ENCODE measurements around the gene DNAJC10. TPM values are rescaled to one million over a fixed set of nuclear protein-coding genes. Genes with fewer than 3 reads are reported as not detected.
A peak's percentile ranks its signal among the peaks of the same experiment; 100 is the strongest.

DNAJC10 gene
- total and polyA plus RNA-seq, 2 of the 4 experiments (the other 2 are of a cell fraction): 34.6 to 53.2 TPM

DNA sequence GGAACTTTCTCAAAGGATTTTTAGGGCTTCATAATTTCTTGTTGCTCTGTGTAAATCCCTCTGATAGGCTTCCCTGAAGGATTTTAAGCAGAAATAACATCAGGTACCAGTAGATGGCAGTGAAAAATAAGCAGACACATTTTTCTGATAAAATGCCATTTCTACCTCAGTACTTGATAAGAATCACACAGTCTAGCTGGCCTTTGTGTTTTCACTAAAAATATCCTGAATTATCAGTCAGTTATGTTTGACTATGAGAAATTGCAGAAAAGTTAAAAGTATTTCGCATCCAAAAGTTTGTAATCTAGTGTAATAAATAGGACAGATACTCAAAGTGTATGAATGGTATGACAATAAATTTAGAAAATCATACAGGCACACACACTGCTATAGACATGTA is 68.7 kb downstream of the DNAJC10 start:
- intact Hi-C loops (cut with micrococcal nuclease) (loop anchor here (1.0 kb wide), 1 partner anchor 196 kb away; no protein-coding TSS in a partner anchor), in situ Hi-C loops (cut with MboI; ENCODE audit: low sequenced_read_pairs) (no loop called here), dilution Hi-C loops (cut with HindIII; ENCODE audit: low sequenced_read_pairs, unreplicated experiment) (no loop called here)
- WGBS, 2 experiments (ENCODE audit: extremely low coverage in 2 of 2, insufficient read length in 1 of 2): no CpG with 5 or more reads among the region's 1 CpG
- no peak for TF ChIP-seq NFE2L2 (IDR thresholded peaks at IDR 0.05; ENCODE audit: low read depth, low read length)
- TF ChIP-seq FOS (IDR thresholded peaks at IDR 0.05; ENCODE audit: low read depth, low read length): no peak
- peak; percentile 51 for TF ChIP-seq SMC3 (IDR thresholded peaks at IDR 0.05; ENCODE audit: low read depth, low read length)
- TF ChIP-seq CEBPB (IDR thresholded peaks at IDR 0.05; ENCODE audit: low read depth, low read length): no peak
- TF ChIP-seq, protein P1, sequence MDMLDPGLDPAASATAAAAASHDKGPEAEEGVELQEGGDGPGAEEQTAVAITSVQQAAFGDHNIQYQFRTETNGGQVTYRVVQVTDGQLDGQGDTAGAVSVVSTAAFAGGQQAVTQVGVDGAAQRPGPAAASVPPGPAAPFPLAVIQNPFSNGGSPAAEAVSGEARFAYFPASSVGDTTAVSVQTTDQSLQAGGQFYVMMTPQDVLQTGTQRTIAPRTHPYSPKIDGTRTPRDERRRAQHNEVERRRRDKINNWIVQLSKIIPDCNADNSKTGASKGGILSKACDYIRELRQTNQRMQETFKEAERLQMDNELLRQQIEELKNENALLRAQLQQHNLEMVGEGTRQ (IDR thresholded peaks at IDR 0.05; ENCODE audit: low read depth, low read length): no peak
- no peak for TF ChIP-seq POLR2A (IDR thresholded peaks at IDR 0.05; ENCODE audit: low read depth, low read length)
- no peak for TF ChIP-seq MAFK (IDR thresholded peaks at IDR 0.05; ENCODE audit: low read depth, low read length)
- no peak for TF ChIP-seq MXI1 (IDR thresholded peaks at IDR 0.05; ENCODE audit: borderline replicate concordance, low read depth, low read length)
- TF ChIP-seq BHLHE40 (IDR thresholded peaks at IDR 0.05; ENCODE audit: low read depth, low read length): no peak
- TF ChIP-seq CHD1 (IDR thresholded peaks at IDR 0.05; ENCODE audit: low read depth, low read length): no peak
- TF ChIP-seq RFX5 (IDR thresholded peaks at IDR 0.05; ENCODE audit: low read depth, low read length): no peak
- TF ChIP-seq RCOR1 (IDR thresholded peaks at IDR 0.05; ENCODE audit: insufficient replicate concordance, low read length): no peak
- TF ChIP-seq, protein P2, sequence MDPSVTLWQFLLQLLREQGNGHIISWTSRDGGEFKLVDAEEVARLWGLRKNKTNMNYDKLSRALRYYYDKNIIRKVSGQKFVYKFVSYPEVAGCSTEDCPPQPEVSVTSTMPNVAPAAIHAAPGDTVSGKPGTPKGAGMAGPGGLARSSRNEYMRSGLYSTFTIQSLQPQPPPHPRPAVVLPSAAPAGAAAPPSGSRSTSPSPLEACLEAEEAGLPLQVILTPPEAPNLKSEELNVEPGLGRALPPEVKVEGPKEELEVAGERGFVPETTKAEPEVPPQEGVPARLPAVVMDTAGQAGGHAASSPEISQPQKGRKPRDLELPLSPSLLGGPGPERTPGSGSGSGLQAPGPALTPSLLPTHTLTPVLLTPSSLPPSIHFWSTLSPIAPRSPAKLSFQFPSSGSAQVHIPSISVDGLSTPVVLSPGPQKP (IDR thresholded peaks at IDR 0.05; ENCODE audit: borderline replicate concordance, low read depth, low read length): no peak
- peak; percentile 70 for TF ChIP-seq RAD21 (IDR thresholded peaks at IDR 0.05; ENCODE audit: low read length)
- TF ChIP-seq, protein P3, sequence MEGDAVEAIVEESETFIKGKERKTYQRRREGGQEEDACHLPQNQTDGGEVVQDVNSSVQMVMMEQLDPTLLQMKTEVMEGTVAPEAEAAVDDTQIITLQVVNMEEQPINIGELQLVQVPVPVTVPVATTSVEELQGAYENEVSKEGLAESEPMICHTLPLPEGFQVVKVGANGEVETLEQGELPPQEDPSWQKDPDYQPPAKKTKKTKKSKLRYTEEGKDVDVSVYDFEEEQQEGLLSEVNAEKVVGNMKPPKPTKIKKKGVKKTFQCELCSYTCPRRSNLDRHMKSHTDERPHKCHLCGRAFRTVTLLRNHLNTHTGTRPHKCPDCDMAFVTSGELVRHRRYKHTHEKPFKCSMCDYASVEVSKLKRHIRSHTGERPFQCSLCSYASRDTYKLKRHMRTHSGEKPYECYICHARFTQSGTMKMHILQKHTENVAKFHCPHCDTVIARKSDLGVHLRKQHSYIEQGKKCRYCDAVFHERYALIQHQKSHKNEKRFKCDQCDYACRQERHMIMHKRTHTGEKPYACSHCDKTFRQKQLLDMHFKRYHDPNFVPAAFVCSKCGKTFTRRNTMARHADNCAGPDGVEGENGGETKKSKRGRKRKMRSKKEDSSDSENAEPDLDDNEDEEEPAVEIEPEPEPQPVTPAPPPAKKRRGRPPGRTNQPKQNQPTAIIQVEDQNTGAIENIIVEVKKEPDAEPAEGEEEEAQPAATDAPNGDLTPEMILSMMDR (conservative IDR thresholded peaks at IDR 0.05; ENCODE audit: low read depth, low read length): peak; percentile 59
- no peak for TF ChIP-seq MAZ (IDR thresholded peaks at IDR 0.05; ENCODE audit: borderline replicate concordance, low read depth, low read length)
- H3K9me1 ChIP-seq (ENCODE audit: insufficient read depth, low read length): no peaks in the 10 kb centered on the region; the same call in 1 of the 2 replicates
- H3K4me1 ChIP-seq (ENCODE audit: control insufficient read depth, insufficient read depth, low read length): no peaks in the 10 kb centered on the region
- ATAC-seq (ENCODE audit: low read depth): peak; percentile 78
- no peak overlapping the region for H3K4me2 ChIP-seq (ENCODE audit: low read depth, low read length)
- no peak overlapping the region for H3K4ac ChIP-seq (ENCODE audit: low read depth, low read length)
- no peak overlapping the region for H2BK5ac ChIP-seq (ENCODE audit: low read depth, low read length, poor library complexity, severe bottlenecking)
- H3K56ac ChIP-seq (ENCODE audit: extremely low read depth, insufficient read depth, low read length): no peak overlapping the region
- no peak overlapping the region for H2AK9ac ChIP-seq (replicated peaks; ENCODE audit: low read depth, low read length, poor library complexity)
- no peak overlapping the region for H3K18ac ChIP-seq (ENCODE audit: low read depth, low read length)
- POLR2A ChIA-PET (ENCODE audit: unreplicated experiment): no interaction called here
- H3K79me1 ChIP-seq (ENCODE audit: low read depth in 1 of 2, low read length in 2 of 2): no peaks in the 10 kb centered on the region
- no peak overlapping the region for H3K14ac ChIP-seq (replicated peaks; ENCODE audit: low read depth, low read length)
- H3K27ac ChIP-seq (ENCODE audit: insufficient read depth, low read length): no peak overlapping the region
- H2AFZ ChIP-seq (replicated peaks; ENCODE audit: low read length, poor library complexity): no peak overlapping the region
- H3K23ac ChIP-seq (ENCODE audit: low read depth, low read length): no peak overlapping the region
- no peaks in the 10 kb centered on the region for H3K36me3 ChIP-seq (ENCODE audit: control insufficient read depth, insufficient read depth, low read length)
- H2BK15ac ChIP-seq (ENCODE audit: low read depth, low read length): no peak overlapping the region
- no peak overlapping the region for H2BK20ac ChIP-seq (ENCODE audit: low read depth, low read length)
- BruUV-seq (replicated peaks): no TSS peak
- no peak overlapping the region for H2AK5ac ChIP-seq (ENCODE audit: low read depth, low read length)
- no peak overlapping the region for H4K91ac ChIP-seq (ENCODE audit: insufficient read depth, low read depth, low read length)
- H2BK120ac ChIP-seq (ENCODE audit: low read depth, low read length): no peak overlapping the region
- no peak overlapping the region for H4K5ac ChIP-seq (ENCODE audit: low read depth, low read length)
- no peaks in the 10 kb centered on the region for H3K9me3 ChIP-seq (ENCODE audit: control insufficient read depth, insufficient read depth, low read length)
- peak; percentile 60 for DNase-seq
- CTCF ChIA-PET: interaction anchor here (0.7 to 1.8 kb wide), 8 partner anchors 9 to 309 kb away, joined by 3 to 5 read pairs (median 3); no protein-coding TSS in a partner anchor
- H3K4me3 ChIP-seq (ENCODE audit: insufficient read depth, low read depth, low read length): no peak overlapping the region
- no peak overlapping the region for H4K8ac ChIP-seq (ENCODE audit: low read depth in 2 of 2, low read length in 2 of 2)
- H3K9ac ChIP-seq (ENCODE audit: low read depth, low read length): no peak overlapping the region
- H3K27me3 ChIP-seq (ENCODE audit: control insufficient read depth, insufficient read depth, low read length): no peaks in the 10 kb centered on the region
- H4K20me1 ChIP-seq (ENCODE audit: insufficient read depth, low read length): no peaks in the 10 kb centered on the region
